ENCODE results near the gene SCG3. TPM values are rescaled to one million over a fixed set of nuclear protein-coding genes. Genes with fewer than 3 reads are reported as not detected.
"Not testable (repeated sequence)": the region's sequence is repeated elsewhere in the genome, so short reads cannot be mapped to it uniquely, and the experiment has no call there.

Gene SCG3
- total RNA-seq, result under 1 TPM in 1 of 3 donors, not detected in 2; 0.33 TPM

DNA sequence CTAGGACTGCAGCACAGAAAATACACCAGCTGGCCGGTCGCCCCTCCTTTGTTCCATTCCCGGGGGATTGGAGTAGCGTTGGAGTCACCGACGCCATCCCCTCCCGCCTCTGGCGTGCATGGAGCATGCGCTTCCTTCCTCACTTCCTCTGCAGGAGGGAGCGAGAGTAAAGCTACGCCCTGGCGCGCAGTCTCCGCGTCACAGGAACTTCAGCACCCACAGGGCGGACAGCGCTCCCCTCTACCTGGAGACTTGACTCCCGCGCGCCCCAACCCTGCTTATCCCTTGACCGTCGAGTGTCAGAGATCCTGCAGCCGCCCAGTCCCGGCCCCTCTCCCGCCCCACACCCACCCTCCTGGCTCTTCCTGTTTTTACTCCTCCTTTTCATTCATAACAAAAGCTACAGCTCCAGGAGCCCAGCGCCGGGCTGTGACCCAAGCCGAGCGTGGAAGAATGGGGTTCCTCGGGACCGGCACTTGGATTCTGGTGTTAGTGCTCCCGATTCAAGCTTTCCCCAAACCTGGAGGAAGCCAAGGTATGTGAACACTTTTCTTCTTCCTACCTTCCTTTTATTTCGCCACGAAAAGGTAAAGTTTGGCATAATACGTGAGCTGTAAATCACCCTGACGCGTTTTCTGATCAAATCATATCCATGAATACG, at the start of gene SCG3:
Gene SCG3 (plus strand): TSS at position 201 of the 661 bp plus-strand sequence. CDS start 253 bp downstream, at position 454.
- no peaks in the 10 kb centered on the region for H3K36me3 ChIP-seq
- no peaks in the 10 kb centered on the region for H3K4me1 ChIP-seq
- H3K9me3 ChIP-seq, result no peaks in the 10 kb centered on the region
- TF ChIP-seq, protein P1, sequence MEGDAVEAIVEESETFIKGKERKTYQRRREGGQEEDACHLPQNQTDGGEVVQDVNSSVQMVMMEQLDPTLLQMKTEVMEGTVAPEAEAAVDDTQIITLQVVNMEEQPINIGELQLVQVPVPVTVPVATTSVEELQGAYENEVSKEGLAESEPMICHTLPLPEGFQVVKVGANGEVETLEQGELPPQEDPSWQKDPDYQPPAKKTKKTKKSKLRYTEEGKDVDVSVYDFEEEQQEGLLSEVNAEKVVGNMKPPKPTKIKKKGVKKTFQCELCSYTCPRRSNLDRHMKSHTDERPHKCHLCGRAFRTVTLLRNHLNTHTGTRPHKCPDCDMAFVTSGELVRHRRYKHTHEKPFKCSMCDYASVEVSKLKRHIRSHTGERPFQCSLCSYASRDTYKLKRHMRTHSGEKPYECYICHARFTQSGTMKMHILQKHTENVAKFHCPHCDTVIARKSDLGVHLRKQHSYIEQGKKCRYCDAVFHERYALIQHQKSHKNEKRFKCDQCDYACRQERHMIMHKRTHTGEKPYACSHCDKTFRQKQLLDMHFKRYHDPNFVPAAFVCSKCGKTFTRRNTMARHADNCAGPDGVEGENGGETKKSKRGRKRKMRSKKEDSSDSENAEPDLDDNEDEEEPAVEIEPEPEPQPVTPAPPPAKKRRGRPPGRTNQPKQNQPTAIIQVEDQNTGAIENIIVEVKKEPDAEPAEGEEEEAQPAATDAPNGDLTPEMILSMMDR (IDR thresholded peaks at IDR 0.05), result no peak
- TF ChIP-seq POLR2A (IDR thresholded peaks at IDR 0.05) (no peak), POLR2AphosphoS5 (IDR thresholded peaks at IDR 0.05) (no peak)
- H3K27ac ChIP-seq, result no peak within 1 kb of the TSS
- peak within 1 kb of the TSS in 1 of 3 donors; percentile 38 for H3K4me3 ChIP-seq
- H3K27me3 ChIP-seq, result peaks cover 0 to 26% of the 10 kb centered on the region in 2 donors
- intact Hi-C loops (cut with DNase I; ENCODE audit: low total_unique reads), result no loop called here
- peak in 1 of 2 donors; percentile 61 for DNase-seq (ENCODE audit: low spot score in 2 of 2)

- Histone ChIP-seq H3K9me3 (no peaks in the 10 kb centered on the region), H3K36me3 (no peaks in the 10 kb centered on the region), H3K4me1 (no peaks in the 10 kb centered on the region), H3K27ac (no peak overlapping the region), H3K4me3 (no peak overlapping the region), H3K27me3 (no peaks in the 10 kb centered on the region)
- no peak for TF ChIP-seq POLR2A (IDR thresholded peaks at IDR 0.05)
- TF ChIP-seq, protein P1 (IDR thresholded peaks at IDR 0.05), result no peak
- TF ChIP-seq POLR2AphosphoS5 (IDR thresholded peaks at IDR 0.05), result no peak
- no peak for DNase-seq (ENCODE audit: low spot score in 2 of 2)
- intact Hi-C loops (cut with DNase I; ENCODE audit: low total_unique reads), result no loop called here
Observed at GRCh38 chr15:51634591-51635198, 46.6 kb upstream of the SCG3 start.

GRCh38 chr15:51641490-51642130, 39.7 kb upstream of the SCG3 start:
- H3K4me1 ChIP-seq, result no peaks in the 10 kb centered on the region
- DNase-seq (ENCODE audit: low spot score in 2 of 2), result no peak
- TF ChIP-seq POLR2A (IDR thresholded peaks at IDR 0.05), result no peak
- no peak for TF ChIP-seq POLR2AphosphoS5 (IDR thresholded peaks at IDR 0.05)
- TF ChIP-seq, protein P1 (IDR thresholded peaks at IDR 0.05), result no peak
- H3K36me3 ChIP-seq, result no peaks in the 10 kb centered on the region
- no peaks in the 10 kb centered on the region for H3K9me3 ChIP-seq
- no peak overlapping the region for H3K27ac ChIP-seq
- H3K4me3 ChIP-seq, result no peak overlapping the region
- H3K27me3 ChIP-seq, result no peaks in the 10 kb centered on the region
- intact Hi-C loops (cut with DNase I; ENCODE audit: low total_unique reads), result no loop called here

DNA sequence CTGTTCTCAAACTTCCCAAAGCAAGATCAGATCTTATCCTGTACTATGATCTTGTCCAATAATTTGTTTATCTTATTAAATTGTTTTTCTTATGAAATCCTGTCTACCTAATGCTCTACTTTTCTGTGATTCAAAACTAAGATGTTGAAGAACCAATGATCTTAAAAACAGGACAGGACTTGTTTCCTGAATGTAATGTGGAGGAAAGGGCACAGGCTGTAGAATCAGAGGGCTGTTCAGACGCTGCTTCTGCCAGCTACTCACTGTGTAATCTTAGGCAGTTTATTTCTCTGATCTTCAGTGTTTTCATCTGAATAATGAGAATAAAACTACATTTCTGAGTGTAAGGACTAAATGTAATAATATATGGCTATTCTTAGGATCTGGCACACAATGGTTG, 38.6 kb upstream of the SCG3 start:
- H3K4me3 ChIP-seq, result no peak overlapping the region
- intact Hi-C loops (cut with DNase I; ENCODE audit: low total_unique reads), result no loop called here
- no peaks in the 10 kb centered on the region for H3K36me3 ChIP-seq
- H3K27me3 ChIP-seq, result no peaks in the 10 kb centered on the region
- TF ChIP-seq POLR2AphosphoS5 (IDR thresholded peaks at IDR 0.05) (no peak), POLR2A (IDR thresholded peaks at IDR 0.05) (no peak)
- TF ChIP-seq, protein P1 (IDR thresholded peaks at IDR 0.05), result no peak
- no peaks in the 10 kb centered on the region for H3K9me3 ChIP-seq
- no peak overlapping the region for H3K27ac ChIP-seq
- no peak for DNase-seq (ENCODE audit: low spot score in 2 of 2)
- H3K4me1 ChIP-seq, result no peaks in the 10 kb centered on the region

GRCh38 chr15:51647128-51647562, 34.2 kb upstream of the SCG3 start:
- intact Hi-C loops (cut with DNase I; ENCODE audit: low total_unique reads), result no loop called here
- H3K27ac ChIP-seq, result no peak overlapping the region
- H3K9me3 ChIP-seq, result no peaks in the 10 kb centered on the region
- H3K36me3 ChIP-seq, result no peaks in the 10 kb centered on the region
- TF ChIP-seq POLR2AphosphoS5 (IDR thresholded peaks at IDR 0.05), result no peak
- TF ChIP-seq, protein P1 (IDR thresholded peaks at IDR 0.05), result no peak
- DNase-seq (ENCODE audit: low spot score in 2 of 2), result no peak
- no peaks in the 10 kb centered on the region for H3K4me1 ChIP-seq
- H3K27me3 ChIP-seq, result no peaks in the 10 kb centered on the region
- no peak overlapping the region for H3K4me3 ChIP-seq

DNA sequence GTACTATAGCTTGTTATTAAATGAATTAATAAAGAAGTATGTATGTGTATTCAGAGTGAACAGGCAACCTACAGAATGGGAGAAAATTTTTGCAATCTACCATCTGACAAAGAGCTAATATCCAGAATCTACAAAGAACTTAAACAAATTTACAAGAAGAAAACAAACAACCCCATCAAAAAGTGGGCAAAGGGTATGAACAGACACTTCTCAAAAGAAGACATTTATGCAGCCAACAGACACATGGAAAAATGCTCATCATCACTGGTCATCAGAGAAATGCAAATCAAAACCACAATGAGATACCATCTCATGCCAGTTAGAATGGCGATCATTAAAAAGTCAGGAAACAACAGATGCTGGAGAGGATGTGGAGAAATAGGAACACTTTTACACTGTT, 33.2 kb upstream of the SCG3 start:
- H3K36me3 ChIP-seq; H3K9me3 ChIP-seq; H3K27me3 ChIP-seq; H3K27ac ChIP-seq; H3K4me3 ChIP-seq; intact Hi-C loops (cut with DNase I; ENCODE audit: low total_unique reads); H3K4me1 ChIP-seq; DNase-seq (ENCODE audit: low spot score in 2 of 2): not testable (repeated sequence)

DNA sequence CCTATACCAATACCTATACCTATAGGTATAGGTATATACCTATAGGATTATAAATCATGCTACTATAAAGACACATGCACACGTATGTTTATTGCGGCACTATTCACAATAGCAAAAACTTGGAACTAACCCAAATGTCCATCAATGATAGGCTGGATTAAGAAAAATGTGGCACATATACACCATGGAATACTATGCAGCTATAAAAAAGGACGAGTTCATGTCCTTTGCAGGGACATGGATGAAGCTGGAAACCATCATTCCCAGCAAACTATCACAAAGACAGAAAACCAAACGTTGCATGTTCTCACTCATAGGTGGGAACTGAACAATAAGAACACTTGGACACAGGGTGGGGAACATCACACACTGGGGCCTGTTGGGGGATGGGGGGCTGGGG, 32.7 kb upstream of the SCG3 start:
- H3K9me3 ChIP-seq; intact Hi-C loops (cut with DNase I; ENCODE audit: low total_unique reads); H3K4me1 ChIP-seq; DNase-seq (ENCODE audit: low spot score in 2 of 2); H3K27ac ChIP-seq; H3K4me3 ChIP-seq; H3K27me3 ChIP-seq; H3K36me3 ChIP-seq: not testable (repeated sequence)
